HG03280 (cell line): ENCODE measurements around the gene NHLRC3.
"Not testable (repeated sequence)": the region's sequence is repeated elsewhere in the genome, so short reads cannot be mapped to it uniquely, and the experiment has no call there.

Experiments
- ATAC-seq: cut with Tn5 transposase; IDR thresholded peaks from one replicate; pipeline ENCODE4 v1.9.1; 2021; ENCODE audit warnings: mild to moderate bottlenecking, moderate library complexity; ENCODE audit not compliant: unreplicated experiment

Gene NHLRC3

DNA sequence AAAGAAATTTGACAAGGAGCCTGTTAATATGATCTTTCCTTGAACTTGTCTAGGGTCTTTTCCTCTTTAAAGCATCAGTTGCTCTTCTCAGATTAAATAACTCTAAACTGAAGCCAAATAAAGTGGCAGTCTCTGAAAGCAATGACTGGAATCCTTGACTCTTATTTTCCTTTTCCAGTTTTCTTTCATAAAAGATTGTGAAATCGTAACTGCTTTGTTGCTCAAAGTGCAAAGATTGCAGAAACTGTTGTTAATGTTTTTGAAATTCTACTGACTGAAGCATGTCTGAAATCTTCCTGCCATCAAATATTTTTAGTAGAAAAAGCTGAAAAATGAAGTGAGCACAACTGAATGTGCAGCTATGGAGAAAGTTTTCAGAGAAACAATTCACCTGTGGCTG is 1.9 kb downstream of the NHLRC3 start:
- no peak for ATAC-seq

- ATAC-seq = peak; percentile 76
Observed at GRCh38 chr13:39044536-39044935, 6.3 kb downstream of the NHLRC3 start.

GRCh38 chr13:39047560-39047959 is 9.3 kb downstream of the NHLRC3 start:
- no peak for ATAC-seq

GRCh38 chr13:39048806-39049205 is 10.6 kb downstream of the NHLRC3 start:
- no peak for ATAC-seq

- ATAC-seq = no peak
Observed at GRCh38 chr13:39049274-39049673, 11.0 kb downstream of the NHLRC3 start.

- ATAC-seq = no peak
Observed at GRCh38 chr13:39051157-39051556, 12.9 kb downstream of the NHLRC3 start.

DNA sequence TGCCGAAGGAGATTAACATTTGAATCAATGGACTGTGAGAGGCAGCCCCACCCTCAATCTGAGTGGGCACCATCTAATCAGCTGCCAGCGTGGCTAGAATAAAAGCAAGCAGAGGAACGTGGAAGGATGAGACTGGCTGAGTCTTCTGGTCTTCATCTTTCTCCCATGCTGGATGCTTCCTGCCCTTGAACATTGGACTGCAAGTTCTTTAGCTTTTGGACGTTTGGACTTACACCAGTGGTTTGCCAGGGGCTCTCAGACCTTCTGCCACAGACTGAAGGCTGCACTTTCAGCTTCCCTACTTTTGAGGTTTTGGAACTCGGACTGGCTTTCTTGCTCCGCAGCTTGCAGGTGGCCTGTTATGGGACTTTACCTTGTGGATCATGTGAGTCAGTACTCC is 14.7 kb downstream of the NHLRC3 start:
- no peak for ATAC-seq

- ATAC-seq = no peak
Observed at GRCh38 chr13:39054112-39054511, 15.9 kb downstream of the NHLRC3 start.

- ATAC-seq = no peak
Observed at GRCh38 chr13:39056018-39056417, 17.8 kb downstream of the NHLRC3 start.

GRCh38 chr13:39058040-39058439 is 19.8 kb downstream of the NHLRC3 start:
- no peak for ATAC-seq

GRCh38 chr13:39062004-39062403 is 23.7 kb downstream of the NHLRC3 start:
- ATAC-seq = no peak

DNA sequence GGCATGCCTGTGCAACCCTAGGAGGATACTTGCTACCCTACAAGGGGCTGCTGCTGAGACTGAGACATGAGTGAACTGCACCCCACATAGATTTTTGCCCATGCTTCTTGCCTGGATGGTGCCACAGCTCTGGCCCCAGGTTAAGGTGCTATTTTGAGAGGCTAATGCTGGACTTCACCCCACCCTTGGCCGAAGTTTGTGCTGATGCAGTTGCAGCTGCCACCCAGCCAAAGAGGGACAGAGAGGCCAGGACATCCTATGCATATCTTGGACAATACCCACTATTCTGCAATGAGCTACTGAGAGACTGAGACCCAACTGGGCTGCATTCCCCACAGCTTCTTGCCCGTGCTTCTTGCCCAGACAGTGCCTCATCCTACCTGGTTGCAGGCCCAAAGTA is 34.6 kb downstream of the NHLRC3 start:
- ATAC-seq = no peak

GRCh38 chr13:39073983-39074382 is 35.7 kb downstream of the NHLRC3 start:
- no peak for ATAC-seq

- not testable (repeated sequence) for ATAC-seq
Observed at GRCh38 chr13:39086251-39086945, 48.1 kb downstream of the NHLRC3 start.

- ATAC-seq = no peak
Observed at GRCh38 chr13:39091586-39091985, 53.3 kb downstream of the NHLRC3 start.

DNA sequence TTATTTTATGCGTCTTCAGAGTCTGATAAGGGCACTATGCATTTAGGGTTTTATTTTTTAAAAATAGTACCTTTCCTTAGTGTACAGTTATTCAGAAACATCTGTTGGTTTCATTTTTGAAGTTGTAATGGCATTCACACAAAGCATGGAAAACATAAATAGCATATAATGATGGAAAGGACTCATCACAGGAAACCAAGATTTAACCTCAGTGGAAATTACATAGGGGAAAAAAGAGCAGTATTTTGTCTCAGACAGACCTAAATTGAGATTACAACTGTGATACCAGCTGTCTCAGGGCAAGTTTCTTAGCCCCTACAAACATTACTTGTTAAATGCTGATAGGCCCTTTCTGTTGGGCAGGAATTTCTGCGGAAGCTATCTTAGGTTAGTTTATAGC is 57.2 kb downstream of the NHLRC3 start:
- no peak for ATAC-seq

GRCh38 chr13:39099231-39099630 is 61.0 kb downstream of the NHLRC3 start:
- no peak for ATAC-seq
